Neural crest cell (in vitro differentiated cells): ENCODE measurements around the gene BABAM2. TPM values are rescaled to one million over a fixed set of nuclear protein-coding genes. Genes with fewer than 3 reads are reported as not detected.
"Not testable (repeated sequence)": the region's sequence is repeated elsewhere in the genome, so short reads cannot be mapped to it uniquely, and the experiment has no call there.

Experiments used
- DNase-seq: peaks from one replicate; pipeline ENCODE4 v3.0.0; 2021; ENCODE audit warnings: low read depth, mixed read lengths, low spot score
- H3K27ac Mint-ChIP-seq: one replicate; pipeline ENCODE4 v1.8.0; 2021; ENCODE audit warnings: mild to moderate bottlenecking, mixed read lengths; ENCODE audit not compliant: unreplicated experiment
- H3K27me3 Mint-ChIP-seq: 2 replicates; pipeline ENCODE4 v1.8.0; 2021; ENCODE audit warnings: low read depth, mild to moderate bottlenecking, mixed read lengths
- H3K36me3 Mint-ChIP-seq: 2 replicates; pipeline ENCODE4 v1.8.0; 2021; ENCODE audit warnings: low read depth, mild to moderate bottlenecking, mixed read lengths
- H3K4me1 Mint-ChIP-seq: 2 replicates; pipeline ENCODE4 v1.8.0; 2021; ENCODE audit warnings: mixed read lengths
- H3K4me3 Mint-ChIP-seq: one replicate; pipeline ENCODE4 v1.8.0; 2021; ENCODE audit warnings: mild to moderate bottlenecking, mixed read lengths
- H3K9me3 Mint-ChIP-seq: 2 replicates; pipeline ENCODE4 v1.8.0; 2021; ENCODE audit warnings: mixed read lengths
- total RNA-seq: library from RNA; stranded (reverse); gene quantifications from 2 replicates; pipeline ENCODE4 v1.2.1, GENCODE V29; 2021
- TF ChIP-seq, protein P1 (sequence below): fragments of 200-600 bp; sonication (generic); conservative IDR thresholded peaks from 2 replicates; pipeline ENCODE4 v1.5.0; 2021; ENCODE audit warnings: antibody characterized with exemption, mild to moderate bottlenecking

The BABAM2 gene
- total RNA-seq, 1 donor from 2014 or later = 28.6 TPM

GRCh38 chr2:28103611-28104010 is 213.1 kb downstream of the BABAM2 start:
- Mint-ChIP-seq H3K4me3 (no peak overlapping the region), H3K9me3 (no peaks in the 10 kb centered on the region), H3K27ac (no peak overlapping the region), H3K4me1 (no peaks in the 10 kb centered on the region), H3K27me3 (no peaks in the 10 kb centered on the region), H3K36me3 (no peaks in the 10 kb centered on the region)
- TF ChIP-seq, protein P1, sequence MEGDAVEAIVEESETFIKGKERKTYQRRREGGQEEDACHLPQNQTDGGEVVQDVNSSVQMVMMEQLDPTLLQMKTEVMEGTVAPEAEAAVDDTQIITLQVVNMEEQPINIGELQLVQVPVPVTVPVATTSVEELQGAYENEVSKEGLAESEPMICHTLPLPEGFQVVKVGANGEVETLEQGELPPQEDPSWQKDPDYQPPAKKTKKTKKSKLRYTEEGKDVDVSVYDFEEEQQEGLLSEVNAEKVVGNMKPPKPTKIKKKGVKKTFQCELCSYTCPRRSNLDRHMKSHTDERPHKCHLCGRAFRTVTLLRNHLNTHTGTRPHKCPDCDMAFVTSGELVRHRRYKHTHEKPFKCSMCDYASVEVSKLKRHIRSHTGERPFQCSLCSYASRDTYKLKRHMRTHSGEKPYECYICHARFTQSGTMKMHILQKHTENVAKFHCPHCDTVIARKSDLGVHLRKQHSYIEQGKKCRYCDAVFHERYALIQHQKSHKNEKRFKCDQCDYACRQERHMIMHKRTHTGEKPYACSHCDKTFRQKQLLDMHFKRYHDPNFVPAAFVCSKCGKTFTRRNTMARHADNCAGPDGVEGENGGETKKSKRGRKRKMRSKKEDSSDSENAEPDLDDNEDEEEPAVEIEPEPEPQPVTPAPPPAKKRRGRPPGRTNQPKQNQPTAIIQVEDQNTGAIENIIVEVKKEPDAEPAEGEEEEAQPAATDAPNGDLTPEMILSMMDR = no peak
- DNase-seq = no peak

GRCh38 chr2:28108143-28108542 is 217.6 kb downstream of the BABAM2 start:
- H3K27ac Mint-ChIP-seq = no peak overlapping the region
- no peaks in the 10 kb centered on the region for H3K9me3 Mint-ChIP-seq
- no peak overlapping the region for H3K4me3 Mint-ChIP-seq
- DNase-seq = no peak
- no peaks in the 10 kb centered on the region for H3K27me3 Mint-ChIP-seq
- TF ChIP-seq, protein P1 = no peak
- H3K36me3 Mint-ChIP-seq = no peaks in the 10 kb centered on the region
- H3K4me1 Mint-ChIP-seq = no peaks in the 10 kb centered on the region

DNA sequence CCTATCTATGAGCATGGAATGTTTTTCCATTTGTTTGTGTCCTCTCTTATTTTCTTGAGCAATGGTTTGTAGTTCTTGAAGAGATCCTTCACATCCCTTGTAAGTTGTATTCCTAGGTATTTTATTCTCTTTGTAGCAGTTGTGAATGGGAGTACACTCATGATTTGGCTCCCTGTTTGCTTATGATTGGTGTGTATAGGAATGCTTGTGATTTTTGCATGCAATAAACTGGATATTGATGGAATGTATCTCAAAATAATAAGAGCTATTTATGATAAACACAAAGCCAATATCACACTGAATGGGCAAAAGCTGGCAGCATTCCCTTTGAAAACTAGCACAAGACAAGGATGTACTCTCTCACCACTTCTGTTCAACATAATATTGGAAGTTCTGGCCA is 223.2 kb downstream of the BABAM2 start:
- H3K9me3 Mint-ChIP-seq, H3K36me3 Mint-ChIP-seq, DNase-seq, H3K27ac Mint-ChIP-seq, H3K4me1 Mint-ChIP-seq, H3K4me3 Mint-ChIP-seq, H3K27me3 Mint-ChIP-seq: not testable (repeated sequence)

GRCh38 chr2:28117104-28117596 is 226.6 kb downstream of the BABAM2 start:
- Mint-ChIP-seq H3K27me3 (no peaks in the 10 kb centered on the region), H3K36me3 (peaks cover 3% of the 10 kb centered on the region), H3K4me3 (no peak overlapping the region), H3K9me3 (peaks cover 7% of the 10 kb centered on the region), H3K4me1 (no peaks in the 10 kb centered on the region), H3K27ac (no peak overlapping the region)
- TF ChIP-seq, protein P1 = no peak
- no peak for DNase-seq

GRCh38 chr2:28119631-28120030 is 229.1 kb downstream of the BABAM2 start:
- Mint-ChIP-seq H3K36me3 (peaks cover 3% of the 10 kb centered on the region), H3K4me3 (no peak overlapping the region), H3K4me1 (no peaks in the 10 kb centered on the region), H3K9me3 (peaks cover 7% of the 10 kb centered on the region), H3K27ac (no peak overlapping the region), H3K27me3 (no peaks in the 10 kb centered on the region)
- no peak for DNase-seq
- TF ChIP-seq, protein P1 = no peak

DNA sequence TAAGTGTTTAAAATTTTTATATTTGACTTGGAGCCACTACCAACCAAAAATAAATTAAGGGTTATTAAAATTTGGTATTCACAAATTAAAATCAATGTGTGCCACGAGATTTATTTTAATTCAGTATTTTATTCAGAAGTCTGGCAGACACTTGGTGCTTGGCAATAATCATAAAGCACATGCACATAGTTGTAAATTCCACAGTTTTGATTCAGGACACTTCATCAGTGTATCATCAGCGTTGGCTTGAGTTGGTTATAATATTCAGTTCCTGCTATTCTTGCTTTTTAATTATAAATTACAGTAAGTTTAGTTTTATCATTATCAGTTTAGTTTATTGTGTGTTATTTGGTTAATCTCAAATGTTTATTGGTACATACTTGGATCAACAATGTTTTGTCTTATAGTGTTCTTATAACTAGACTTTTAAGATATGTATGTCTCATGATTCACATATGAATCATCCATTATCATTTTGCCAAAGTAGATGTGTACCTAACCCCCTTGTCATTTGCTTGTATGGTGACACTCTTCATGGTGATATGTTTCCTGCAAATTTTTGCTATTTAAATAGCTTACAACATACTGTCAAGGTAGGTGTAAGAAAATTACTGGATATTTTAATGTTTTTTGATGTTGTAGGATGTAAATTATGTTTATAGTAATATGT is 237.9 kb downstream of the BABAM2 start:
- peaks cover 8% of the 10 kb centered on the region for H3K9me3 Mint-ChIP-seq
- TF ChIP-seq, protein P1 = no peak
- no peaks in the 10 kb centered on the region for H3K4me1 Mint-ChIP-seq

More for the DNA sequence above, 237.9 kb downstream of the BABAM2 start:
- Mint-ChIP-seq H3K4me3 (no peak overlapping the region), H3K36me3 (peaks cover 9% of the 10 kb centered on the region), H3K27me3 (no peaks in the 10 kb centered on the region), H3K27ac (no peak overlapping the region)
- no peak for DNase-seq
